Kasumi-1 (cell line): Measurements from ENCODE around the gene R3HDM4.
A peak's percentile ranks its signal among the peaks of the same experiment; 100 is the strongest.
"Not testable (repeated sequence)": the region's sequence is repeated elsewhere in the genome, so short reads cannot be mapped to it uniquely, and the experiment has no call there.

Experiments used
- DNase-seq, 2 experiments: peaks; one replicate each; lab custom pipeline; 2025; lab: John Stamatoyannopoulos, UW

Gene R3HDM4

DNA sequence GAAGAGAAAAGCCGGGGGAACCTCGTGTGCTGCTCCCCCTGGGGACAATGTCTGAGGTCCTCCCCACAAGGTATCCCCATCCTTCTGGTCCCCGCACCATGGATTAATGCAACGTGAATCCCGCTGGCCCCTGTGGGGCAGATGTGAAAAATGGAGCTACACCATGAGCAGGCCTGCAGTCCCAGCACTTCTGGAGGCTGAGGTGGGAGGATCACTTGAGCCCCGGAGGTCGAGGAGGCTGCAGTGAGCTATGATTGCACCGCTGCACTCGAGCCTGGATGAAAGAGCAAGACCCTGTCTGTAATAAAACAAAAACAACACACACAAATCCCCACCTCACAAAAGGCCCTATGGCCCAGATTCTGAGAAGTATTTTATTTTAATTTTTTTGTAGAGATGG, 54.7 kb downstream of the R3HDM4 start:
- DNase-seq, result no peak

DNA sequence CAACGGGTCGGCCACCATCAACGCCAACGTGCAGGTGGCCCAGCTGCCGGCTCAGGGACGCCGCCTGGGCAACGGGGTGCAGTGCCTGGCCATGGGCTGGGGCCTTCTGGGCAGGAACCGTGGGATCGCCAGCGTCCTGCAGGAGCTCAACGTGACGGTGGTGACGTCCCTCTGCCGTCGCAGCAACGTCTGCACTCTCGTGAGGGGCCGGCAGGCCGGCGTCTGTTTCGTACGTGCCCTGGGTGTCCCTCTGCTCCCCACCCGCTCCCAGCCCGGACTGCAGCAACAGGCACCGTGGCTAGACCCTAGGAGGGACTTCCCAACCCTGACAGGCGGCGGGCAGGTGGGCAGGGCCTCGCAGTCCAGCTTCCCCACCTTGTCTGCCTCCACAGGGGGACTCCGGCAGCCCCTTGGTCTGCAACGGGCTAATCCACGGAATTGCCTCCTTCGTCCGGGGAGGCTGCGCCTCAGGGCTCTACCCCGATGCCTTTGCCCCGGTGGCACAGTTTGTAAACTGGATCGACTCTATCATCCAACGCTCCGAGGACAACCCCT, 57.4 kb downstream of the R3HDM4 start:
- DNase-seq, result no peak

DNA sequence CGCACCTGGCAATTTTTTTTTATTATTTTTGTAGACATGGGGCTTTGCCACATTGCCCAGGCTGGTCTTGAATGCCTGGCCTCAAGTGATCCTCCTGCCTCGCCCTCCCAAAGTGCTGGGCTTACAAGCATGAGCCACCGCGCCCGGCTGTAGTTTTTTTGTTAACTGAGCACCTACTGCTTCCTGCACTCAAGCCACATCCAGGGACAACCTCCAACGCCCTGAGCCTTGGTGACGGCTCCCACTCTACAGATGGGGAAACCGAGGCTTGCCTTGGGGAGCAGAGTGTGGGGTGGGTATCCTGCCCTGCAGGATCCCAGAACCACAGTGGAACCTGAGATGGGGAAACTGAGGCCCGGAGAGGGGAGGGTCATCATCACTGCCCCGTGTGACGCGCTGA, 57.9 kb downstream of the R3HDM4 start:
- no peak for DNase-seq

DNA sequence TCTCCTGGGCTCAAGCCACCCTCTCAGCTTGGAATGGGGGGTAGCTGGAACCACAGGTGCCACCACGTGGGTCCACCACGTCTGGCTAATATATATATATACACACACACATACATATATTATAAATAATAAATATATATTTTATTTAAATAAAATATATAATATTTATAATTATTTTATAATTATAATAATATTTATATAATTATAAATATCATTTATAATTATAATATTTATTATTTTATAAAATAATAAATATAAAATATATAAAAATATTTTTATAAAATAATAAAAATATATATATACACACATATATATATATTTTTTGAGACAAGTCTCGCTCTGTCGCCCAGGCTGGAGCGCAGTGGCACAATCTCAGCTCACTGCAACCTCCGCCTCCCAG, 58.5 kb downstream of the R3HDM4 start:
- DNase-seq, result no peak

DNA sequence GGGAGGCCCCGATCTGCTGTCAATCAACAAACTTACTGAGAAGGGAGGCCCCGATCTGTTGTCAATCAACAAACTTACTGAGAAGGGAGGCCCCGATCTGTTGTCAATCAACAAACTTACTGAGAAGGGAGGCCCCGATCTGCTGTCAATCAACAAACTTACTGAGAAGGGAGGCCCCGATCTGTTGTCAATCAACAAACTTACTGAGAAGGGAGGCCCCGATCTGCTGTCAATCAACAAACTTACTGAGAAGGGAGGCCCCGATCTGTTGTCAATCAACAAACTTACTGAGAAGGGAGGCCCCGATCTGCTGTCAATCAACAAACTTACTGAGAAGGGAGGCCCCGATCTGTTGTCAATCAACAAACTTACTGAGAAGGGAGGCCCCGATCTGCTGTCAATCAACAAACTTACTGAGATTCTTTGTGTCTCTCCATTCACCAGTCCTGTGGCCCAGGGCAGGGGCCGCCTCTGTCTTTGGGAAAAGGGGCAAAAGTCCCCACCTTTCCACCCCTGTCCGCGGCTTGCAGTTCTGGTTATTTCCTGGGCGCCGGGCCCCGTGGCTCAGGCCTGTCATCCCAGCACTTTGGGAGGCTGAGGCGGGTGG, 59.3 kb downstream of the R3HDM4 start:
- DNase-seq, result not testable (repeated sequence)

DNA sequence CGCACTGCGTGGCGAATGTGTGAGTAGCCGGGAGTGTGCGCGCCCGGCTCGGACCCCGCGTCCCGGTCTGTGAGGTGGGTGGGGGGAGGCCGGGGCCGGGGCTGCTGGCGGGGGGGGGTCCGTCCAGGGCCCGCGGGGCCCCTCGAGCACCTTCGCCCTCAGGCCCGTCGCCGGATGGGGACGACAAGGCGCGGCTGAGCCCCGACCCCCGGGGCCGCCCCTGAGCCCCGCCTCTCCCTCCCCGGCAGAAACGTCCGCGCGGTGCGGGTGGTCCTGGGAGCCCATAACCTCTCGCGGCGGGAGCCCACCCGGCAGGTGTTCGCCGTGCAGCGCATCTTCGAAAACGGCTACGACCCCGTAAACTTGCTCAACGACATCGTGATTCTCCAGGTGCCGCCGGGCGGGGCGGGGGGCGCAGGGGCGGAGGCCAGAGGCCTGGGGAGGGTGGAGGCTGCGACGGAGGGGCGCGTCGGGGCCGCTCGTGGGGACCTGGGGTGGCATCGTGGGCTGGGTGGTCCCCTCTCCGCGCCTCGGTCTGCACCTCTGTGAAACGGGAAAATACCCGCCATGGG, 59.9 kb downstream of the R3HDM4 start:
- DNase-seq, result no peak

DNA sequence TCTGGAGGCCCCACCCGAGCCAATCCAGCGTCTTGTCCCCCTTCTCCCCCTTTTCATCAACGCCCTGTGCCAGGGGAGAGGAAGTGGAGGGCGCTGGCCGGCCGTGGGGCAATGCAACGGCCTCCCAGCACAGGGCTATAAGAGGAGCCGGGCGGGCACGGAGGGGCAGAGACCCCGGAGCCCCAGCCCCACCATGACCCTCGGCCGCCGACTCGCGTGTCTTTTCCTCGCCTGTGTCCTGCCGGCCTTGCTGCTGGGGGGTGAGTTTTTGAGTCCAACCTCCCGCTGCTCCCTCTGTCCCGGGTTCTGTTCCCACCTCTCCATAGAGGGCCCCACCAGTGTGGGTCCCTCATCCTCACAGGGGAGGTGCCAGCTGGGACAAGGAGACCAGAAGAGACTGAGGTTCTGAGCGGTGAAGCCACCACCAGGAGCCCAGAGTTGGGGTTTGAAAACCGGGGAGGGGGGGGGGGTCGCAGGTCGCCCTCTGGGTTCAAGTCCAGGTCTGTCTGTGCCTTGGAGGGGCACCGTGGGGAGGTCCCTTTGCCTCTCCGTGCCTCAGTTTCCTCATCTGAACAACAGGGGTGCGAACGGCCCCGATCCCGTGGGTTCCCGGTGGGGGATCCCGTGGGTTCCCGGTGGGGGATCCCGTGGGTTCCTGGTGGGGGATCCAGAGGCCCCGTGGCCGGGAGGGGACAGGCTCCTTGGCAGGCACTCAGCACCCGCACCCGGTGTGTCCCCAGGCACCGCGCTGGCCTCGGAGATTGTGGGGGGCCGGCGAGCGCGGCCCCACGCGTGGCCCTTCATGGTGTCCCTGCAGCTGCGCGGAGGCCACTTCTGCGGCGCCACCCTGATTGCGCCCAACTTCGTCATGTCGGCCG, 60.6 kb downstream of the R3HDM4 start, which contains the start of gene ELANE:
Gene ELANE, plus strand, starts transcription at position 168 of the 878 bp plus-strand sequence. Its CDS starts 26 bp downstream, at position 194.
- peak; percentile 22 to 26 for DNase-seq

DNA sequence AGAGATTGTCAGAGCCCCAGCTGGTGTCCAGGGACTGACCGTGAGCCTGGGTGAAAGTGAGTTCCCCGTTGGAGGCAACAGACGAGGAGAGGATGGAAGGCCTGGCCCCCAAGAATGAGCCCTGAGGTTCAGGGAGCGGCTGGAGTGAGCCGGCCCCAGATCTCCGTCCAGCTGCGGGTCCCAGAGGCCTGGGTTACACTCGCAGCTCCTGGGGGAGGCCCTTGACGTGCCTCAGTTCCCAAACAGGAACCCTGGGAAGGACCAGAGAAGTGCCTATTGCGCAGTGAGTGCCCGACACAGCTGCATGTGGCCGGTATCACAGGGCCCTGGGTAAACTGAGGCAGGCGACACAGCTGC, 62.1 kb downstream of the R3HDM4 start:
- DNase-seq, result no peak

DNA sequence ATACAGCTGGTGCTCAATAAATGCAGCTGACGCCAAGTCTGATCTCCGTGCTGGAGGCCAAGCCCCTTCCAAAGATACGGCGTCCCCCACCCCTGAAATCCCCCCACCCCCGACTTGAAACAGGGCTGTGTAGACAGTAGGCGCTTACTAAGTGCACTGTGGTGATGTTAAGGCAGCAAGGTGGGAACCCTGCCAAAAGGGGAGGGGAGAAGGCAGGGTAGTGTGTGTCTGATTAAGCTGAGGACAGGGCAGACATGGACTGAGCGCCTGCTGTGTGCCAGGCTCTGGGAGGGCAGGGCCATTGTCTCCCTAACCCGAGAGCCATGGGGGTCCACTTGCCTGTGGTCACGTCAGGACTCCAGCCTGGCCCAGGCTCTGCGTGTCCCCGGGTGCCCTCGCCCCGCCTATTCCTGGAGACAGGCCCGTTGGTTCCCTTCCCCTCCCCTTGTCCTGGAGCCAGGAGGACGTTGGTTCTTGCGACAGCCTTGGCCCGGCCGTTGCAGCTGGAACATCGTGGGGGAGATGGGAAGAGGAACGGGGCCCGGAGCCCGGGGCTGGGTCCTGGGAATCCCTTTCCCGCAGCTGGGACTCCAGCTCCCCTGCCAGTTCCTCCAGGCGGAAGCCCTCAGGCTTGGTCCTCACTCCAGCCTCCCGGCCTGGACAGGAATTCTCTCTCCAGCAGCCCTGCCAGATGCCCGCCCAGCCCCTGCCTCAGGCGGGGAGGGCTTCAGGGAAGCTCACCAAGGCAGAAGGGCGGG, 62.6 kb downstream of the R3HDM4 start:
- peak; percentile 67 for DNase-seq

DNA sequence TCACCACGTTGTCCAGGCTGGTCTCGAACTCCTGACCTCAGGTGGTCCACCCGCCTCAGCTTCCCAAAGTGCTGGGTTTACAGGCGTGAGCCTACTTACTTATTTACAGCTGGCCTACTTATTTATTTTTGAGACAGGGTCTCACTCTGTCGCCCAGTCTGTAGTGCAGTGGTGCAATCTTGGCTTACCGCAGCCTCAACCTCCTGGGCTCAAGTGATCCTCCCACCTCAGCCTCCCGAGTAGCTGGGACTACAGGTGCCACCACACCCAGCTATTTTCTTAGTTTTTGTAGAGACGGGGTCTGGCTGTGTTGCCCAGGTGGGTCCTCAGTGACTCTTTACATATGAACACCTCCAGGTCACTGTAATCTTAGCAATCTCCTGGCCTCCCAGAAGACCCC, 63.8 kb downstream of the R3HDM4 start:
- DNase-seq, result not testable (repeated sequence)

DNA sequence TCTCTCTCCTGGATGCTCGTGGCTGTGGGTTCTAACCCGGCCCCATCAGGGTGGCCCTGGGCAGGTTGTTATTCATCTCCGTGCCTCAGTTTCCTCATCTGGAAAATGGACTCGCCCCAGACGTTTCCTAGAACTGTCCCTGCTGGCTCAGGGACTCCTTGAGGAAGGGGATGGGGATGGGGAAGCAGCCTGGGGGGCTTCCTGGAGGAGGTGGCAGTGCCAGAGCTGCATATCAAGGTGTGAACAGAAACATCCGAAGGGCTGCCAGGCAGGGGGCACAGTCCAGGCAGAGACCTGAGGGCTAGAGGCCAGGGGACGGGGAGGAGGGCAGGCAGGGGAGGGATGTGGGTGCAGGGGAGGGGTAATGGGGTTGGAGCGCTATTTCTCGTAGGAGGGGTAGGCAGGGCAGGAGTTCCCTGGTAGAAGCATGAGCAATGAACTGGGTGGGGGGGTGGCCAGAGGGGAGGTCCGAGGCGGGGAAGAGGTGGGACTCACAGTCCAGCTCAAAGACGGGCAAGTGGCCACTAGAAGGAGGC, 64.6 kb downstream of the R3HDM4 start:
- peak; percentile 39 to 43 for DNase-seq
